B cell (primary cell): Measurements from ENCODE around the gene RNASEH1. TPM values are rescaled to one million over a fixed set of nuclear protein-coding genes. Genes with fewer than 3 reads are reported as not detected.

Source experiments
- ATAC-seq: fragments of 200-7000 bp; cut with Tn5 transposase; one replicate; pipeline ENCODE4 v1.10.0; 2021; ENCODE audit warnings: low read depth, mild to moderate bottlenecking, moderate number of reproducible peaks, moderate library complexity
- CTCF ChIA-PET: fragments of 350-600 bp; sonication (Branson Sonifier 250); formaldehyde crosslinking; loops from one replicate; lab custom pipeline; 2021; ENCODE audit warnings: antibody characterized with exemption, inconsistent platforms; lab: Charles Lee
- POLR2A ChIA-PET: fragments of 350-600 bp; sonication (Branson Sonifier 250); formaldehyde crosslinking; loops from one replicate; lab custom pipeline; 2021; ENCODE audit warnings: antibody characterized with exemption; lab: Charles Lee
- DNase-seq: peaks from one replicate; pipeline ENCODE4 v3.0.0; 2013
- H2AFZ ChIP-seq: 2 replicates; pipeline ENCODE4 v1.6.1; 2012; ENCODE audit warnings: mild to moderate bottlenecking, low read depth, low read length; ENCODE audit not compliant: insufficient read depth, poor library complexity, severe bottlenecking
- H3K27ac ChIP-seq, 2 donors: 1 replicate in 1 of 2; 2 replicates in 1 of 2; pipeline ENCODE4 v1.5.1; 2012 to 2013; ENCODE audit warnings: low read length in 2 of 2, mild to moderate bottlenecking in 2 of 2, moderate library complexity in 1 of 2
- H3K27me3 ChIP-seq, 4 experiments: fragments of 200-600 bp in 1 of 4; sonication (generic) in 1 of 4; replicated peaks in 1 of 4; 1 replicate in 2 of 4; 2 replicates in 2 of 4; pipeline versions ENCODE4 v1.6.1 to v1.7.0; 2013 to 2016; ENCODE audit warnings: low read length in 3 of 4, mild to moderate bottlenecking in 2 of 4, mixed read lengths in 1 of 4, moderate library complexity in 1 of 4; ENCODE audit not compliant: insufficient read depth in 4 of 4, control insufficient read depth in 3 of 4; ENCODE audit errors: control extremely low read depth in 1 of 4
- H3K36me3 ChIP-seq, 2 experiments: replicated peaks in 1 of 2; 1 replicate in 1 of 2; 2 replicates in 1 of 2; pipeline versions ENCODE4 v1.6.1 to v1.7.1; 2013; ENCODE audit warnings: low read length in 1 of 2; ENCODE audit not compliant: insufficient read depth in 2 of 2, control insufficient read depth in 1 of 2; ENCODE audit errors: control extremely low read depth in 1 of 2, extremely low read depth in 1 of 2
- H3K4me1 ChIP-seq, 2 donors: fragments of 200-600 bp in 1 of 2; sonication (generic) in 1 of 2; 1 replicate in 1 of 2; 2 replicates in 1 of 2; pipeline versions ENCODE4 v1.5.1 to v1.6.1; 2013 to 2017; ENCODE audit warnings: low read length in 2 of 2; ENCODE audit not compliant: control insufficient read depth in 2 of 2, insufficient read depth in 2 of 2
- H3K4me2 ChIP-seq: replicated peaks from 2 replicates; pipeline ENCODE3; 2012; ENCODE audit warnings: mild to moderate bottlenecking, low read depth, low read length; ENCODE audit not compliant: poor library complexity, severe bottlenecking
- H3K4me3 ChIP-seq, 5 experiments: fragments of 200-600 bp in 1 of 5; sonication (generic) in 1 of 5; 1 replicate in 3 of 5; 2 replicates in 2 of 5; pipeline versions ENCODE4 v1.5.1 to v1.7.0; 2011 to 2016; ENCODE audit warnings: low read length in 4 of 5, mild to moderate bottlenecking in 4 of 5, low read depth in 2 of 5, control low read depth in 1 of 5, moderate library complexity in 1 of 5; ENCODE audit not compliant: insufficient read depth in 1 of 5; ENCODE audit errors: control extremely low read depth in 1 of 5, extremely low read depth in 1 of 5
- H3K79me2 ChIP-seq: fragments of 200-600 bp; sonication (generic); one replicate; pipeline ENCODE4 v1.6.0; 2016; ENCODE audit warnings: low read length; ENCODE audit not compliant: control insufficient read depth, insufficient read depth
- H3K9ac ChIP-seq: fragments of 200-600 bp; sonication (generic); 2 replicates; pipeline ENCODE4 v1.6.1; 2017; ENCODE audit warnings: mild to moderate bottlenecking, low read length, moderate library complexity
- H3K9me3 ChIP-seq, 3 donors: one replicate each; pipeline versions ENCODE4 v1.6.1 to v1.7.1; 2013; ENCODE audit warnings: low read length in 2 of 3; ENCODE audit not compliant: control insufficient read depth in 2 of 3, insufficient read depth in 1 of 3; ENCODE audit errors: control extremely low read depth in 1 of 3
- H4K20me1 ChIP-seq: 2 replicates; pipeline ENCODE4 v1.6.0; 2012; ENCODE audit warnings: mild to moderate bottlenecking, low read length; ENCODE audit not compliant: insufficient read depth, control insufficient read depth, poor library complexity, severe bottlenecking
- H3K27ac Mint-ChIP-seq: one replicate; pipeline ENCODE4 v1.8.0; 2021; ENCODE audit warnings: mixed read lengths
- H3K27me3 Mint-ChIP-seq: one replicate; pipeline ENCODE4 v1.8.0; 2021; ENCODE audit warnings: mixed read lengths
- H3K4me1 Mint-ChIP-seq: one replicate; pipeline ENCODE4 v1.8.0; 2021; ENCODE audit warnings: mixed read lengths
- H3K4me3 Mint-ChIP-seq: one replicate; pipeline ENCODE4 v1.8.0; 2021; ENCODE audit warnings: mixed read lengths
- H3K9me3 Mint-ChIP-seq: one replicate; pipeline ENCODE4 v1.8.0; 2022; ENCODE audit warnings: mixed read lengths; ENCODE audit not compliant: insufficient read depth
- EZH2 ChIP-seq: IDR thresholded peaks from 2 replicates; pipeline ENCODE4 v1.6.1; 2012; ENCODE audit warnings: borderline replicate concordance, low read depth, mild to moderate bottlenecking, moderate library complexity, low read length; ENCODE audit not compliant: insufficient read depth, poor library complexity, severe bottlenecking
- WGBS: methylation state at CpG from one replicate; pipeline ENCODE4 v1.1.5; 2013; ENCODE audit warnings: missing lambda C conversion rate; ENCODE audit not compliant: insufficient coverage; 5-methylcytosine and 5-hydroxymethylcytosine counted together
- intact Hi-C: fragments of 100-400 bp; cut with micrococcal nuclease; formaldehyde crosslinking; loops from one replicate; pipeline ENCODE4 v1.10.0; 2022
- polyA plus RNA-seq: library from polyadenylated mRNA; depleted of rRNA; stranded (reverse); fragments of >200 nt; gene quantifications from 2 replicates; pipeline ENCODE4 v1.2.3, GENCODE V29; 2012
- total RNA-seq, 2 donors: library from RNA; stranded (reverse); fragments of 120-200 nt in 1 of 2; gene quantifications; 1 replicate in 1 of 2; 2 replicates in 1 of 2; pipeline versions ENCODE4 v1.2.3 to v1.2.4, GENCODE V29; 2013 to 2022
- TF ChIP-seq, protein P1 (sequence below): fragments of 200-600 bp; IDR thresholded peaks from one replicate; pipeline ENCODE4 v1.8.0; 2022; ENCODE audit warnings: antibody characterized with exemption, mild to moderate bottlenecking

RNASEH1 gene
- total and polyA plus RNA-seq, 2 donors (not counting 1 experiment from before 2014, with no cell fraction given) = 7.2 to 25.1 TPM

- Histone ChIP-seq H4K20me1 (peaks cover 40% of the 10 kb centered on the region), H3K36me3 (peaks cover 32 to 65% of the 10 kb centered on the region in 2 experiments), H3K9me3 (no peaks in the 10 kb centered on the region), H3K4me2 (no peak overlapping the region), H3K27ac (no peak overlapping the region), H3K79me2 (peaks cover 8% of the 10 kb centered on the region), H3K4me1 (peaks cover 8% of the 10 kb centered on the region in 2 donors), H2AFZ (no peak overlapping the region), H3K27me3 (no peaks in the 10 kb centered on the region), H3K4me3 (no peak overlapping the region), H3K9ac (no peak overlapping the region)
- Mint-ChIP-seq H3K27me3 (no peaks in the 10 kb centered on the region), H3K27ac (no peak overlapping the region), H3K4me1 (peaks cover 23% of the 10 kb centered on the region), H3K9me3 (no peaks in the 10 kb centered on the region), H3K4me3 (no peak overlapping the region)
- WGBS = 96% methylated on average over 4 of the region's 13 CpGs
- DNase-seq (no peak), ATAC-seq (no peak)
- no peak for TF ChIP-seq EZH2
- TF ChIP-seq, protein P1, sequence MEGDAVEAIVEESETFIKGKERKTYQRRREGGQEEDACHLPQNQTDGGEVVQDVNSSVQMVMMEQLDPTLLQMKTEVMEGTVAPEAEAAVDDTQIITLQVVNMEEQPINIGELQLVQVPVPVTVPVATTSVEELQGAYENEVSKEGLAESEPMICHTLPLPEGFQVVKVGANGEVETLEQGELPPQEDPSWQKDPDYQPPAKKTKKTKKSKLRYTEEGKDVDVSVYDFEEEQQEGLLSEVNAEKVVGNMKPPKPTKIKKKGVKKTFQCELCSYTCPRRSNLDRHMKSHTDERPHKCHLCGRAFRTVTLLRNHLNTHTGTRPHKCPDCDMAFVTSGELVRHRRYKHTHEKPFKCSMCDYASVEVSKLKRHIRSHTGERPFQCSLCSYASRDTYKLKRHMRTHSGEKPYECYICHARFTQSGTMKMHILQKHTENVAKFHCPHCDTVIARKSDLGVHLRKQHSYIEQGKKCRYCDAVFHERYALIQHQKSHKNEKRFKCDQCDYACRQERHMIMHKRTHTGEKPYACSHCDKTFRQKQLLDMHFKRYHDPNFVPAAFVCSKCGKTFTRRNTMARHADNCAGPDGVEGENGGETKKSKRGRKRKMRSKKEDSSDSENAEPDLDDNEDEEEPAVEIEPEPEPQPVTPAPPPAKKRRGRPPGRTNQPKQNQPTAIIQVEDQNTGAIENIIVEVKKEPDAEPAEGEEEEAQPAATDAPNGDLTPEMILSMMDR = no peak
- intact Hi-C loops = no loop called here
- ChIA-PET POLR2A (no interaction called here), CTCF (no interaction called here)
Observed at GRCh38 chr2:3581367-3582262, 23.5 kb upstream of the RNASEH1 start.

GRCh38 chr2:3580449-3580848 is 22.3 kb upstream of the RNASEH1 start:
- H3K9ac ChIP-seq = no peak overlapping the region
- Mint-ChIP-seq H3K4me1 (peaks cover 32% of the 10 kb centered on the region), H3K4me3 (no peak overlapping the region), H3K9me3 (no peaks in the 10 kb centered on the region), H3K27me3 (no peaks in the 10 kb centered on the region), H3K27ac (no peak overlapping the region)
- no peak overlapping the region for H3K27ac ChIP-seq
- H3K4me3 ChIP-seq = no peak overlapping the region
- CTCF ChIA-PET = no interaction called here
- POLR2A ChIA-PET = no interaction called here
- TF ChIP-seq, protein P1 = no peak
- TF ChIP-seq EZH2 = no peak
- intact Hi-C loops = no loop called here
- no peak overlapping the region for H2AFZ ChIP-seq
- H4K20me1 ChIP-seq = peaks cover 51% of the 10 kb centered on the region
- no peaks in the 10 kb centered on the region for H3K9me3 ChIP-seq
- peaks cover 15% of the 10 kb centered on the region for H3K79me2 ChIP-seq
- H3K4me2 ChIP-seq = no peak overlapping the region
- H3K4me1 ChIP-seq = peaks cover 15 to 18% of the 10 kb centered on the region in 2 donors
- WGBS = 96% methylated on average over 4 of the region's 5 CpGs
- peaks cover 32 to 67% of the 10 kb centered on the region in 2 experiments for H3K36me3 ChIP-seq
- no peaks in the 10 kb centered on the region for H3K27me3 ChIP-seq
- ATAC-seq (no peak), DNase-seq (no peak)
